GM15510 (cell line): Measurements from ENCODE around the gene USP6NL.

Experiments used
- POLR2A ChIP-seq: IDR thresholded peaks from 3 replicates; pipeline ENCODE4 v1.6.1; 2011; ENCODE audit warnings: borderline replicate concordance; ENCODE audit not compliant: insufficient read length; ENCODE audit errors: extremely low read depth

Gene USP6NL

GRCh38 chr10:11588873-11589574, 22.4 kb downstream of the USP6NL start:
- no peak for TF ChIP-seq POLR2A

- TF ChIP-seq POLR2A: no peak
These were observed 23.7 kb downstream of the USP6NL start for GRCh38 chr10:11587722-11588259.

- no peak for TF ChIP-seq POLR2A
These were observed 25.3 kb downstream of the USP6NL start for GRCh38 chr10:11586170-11586569.

GRCh38 chr10:11581213-11581612, 30.2 kb downstream of the USP6NL start:
- no peak for TF ChIP-seq POLR2A

- no peak for TF ChIP-seq POLR2A
These were observed 31.6 kb downstream of the USP6NL start for GRCh38 chr10:11579885-11580284.

GRCh38 chr10:11578802-11579255, 32.6 kb downstream of the USP6NL start:
- TF ChIP-seq POLR2A: no peak

- TF ChIP-seq POLR2A: no peak
These were observed 35.2 kb downstream of the USP6NL start for GRCh38 chr10:11576092-11576809.

GRCh38 chr10:11573497-11573896, 38.0 kb downstream of the USP6NL start:
- no peak for TF ChIP-seq POLR2A

- TF ChIP-seq POLR2A: no peak
These were observed 40.7 kb downstream of the USP6NL start for GRCh38 chr10:11570751-11571150.

GRCh38 chr10:11569471-11569870, 42.0 kb downstream of the USP6NL start:
- TF ChIP-seq POLR2A: no peak

GRCh38 chr10:11568578-11568977, 42.9 kb downstream of the USP6NL start:
- TF ChIP-seq POLR2A: no peak

GRCh38 chr10:11564741-11565140, 46.7 kb downstream of the USP6NL start:
- TF ChIP-seq POLR2A: no peak

GRCh38 chr10:11563936-11564335, 47.5 kb downstream of the USP6NL start:
- no peak for TF ChIP-seq POLR2A

GRCh38 chr10:11562888-11563287, 48.6 kb downstream of the USP6NL start:
- no peak for TF ChIP-seq POLR2A

- no peak for TF ChIP-seq POLR2A
These were observed 51.3 kb downstream of the USP6NL start for GRCh38 chr10:11560076-11560709.
